ENCODE measurements around the gene LSM2. TPM values are rescaled to one million over a fixed set of nuclear protein-coding genes. Genes with fewer than 3 reads are reported as not detected.
"Not testable (repeated sequence)": the region's sequence is repeated elsewhere in the genome, so short reads cannot be mapped to it uniquely, and the experiment has no call there.

The LSM2 gene
- 77.4 and 93.6 TPM in 2 replicates for total RNA-seq (2014; rRNA removed; shearing (Covaris generic))

DNA sequence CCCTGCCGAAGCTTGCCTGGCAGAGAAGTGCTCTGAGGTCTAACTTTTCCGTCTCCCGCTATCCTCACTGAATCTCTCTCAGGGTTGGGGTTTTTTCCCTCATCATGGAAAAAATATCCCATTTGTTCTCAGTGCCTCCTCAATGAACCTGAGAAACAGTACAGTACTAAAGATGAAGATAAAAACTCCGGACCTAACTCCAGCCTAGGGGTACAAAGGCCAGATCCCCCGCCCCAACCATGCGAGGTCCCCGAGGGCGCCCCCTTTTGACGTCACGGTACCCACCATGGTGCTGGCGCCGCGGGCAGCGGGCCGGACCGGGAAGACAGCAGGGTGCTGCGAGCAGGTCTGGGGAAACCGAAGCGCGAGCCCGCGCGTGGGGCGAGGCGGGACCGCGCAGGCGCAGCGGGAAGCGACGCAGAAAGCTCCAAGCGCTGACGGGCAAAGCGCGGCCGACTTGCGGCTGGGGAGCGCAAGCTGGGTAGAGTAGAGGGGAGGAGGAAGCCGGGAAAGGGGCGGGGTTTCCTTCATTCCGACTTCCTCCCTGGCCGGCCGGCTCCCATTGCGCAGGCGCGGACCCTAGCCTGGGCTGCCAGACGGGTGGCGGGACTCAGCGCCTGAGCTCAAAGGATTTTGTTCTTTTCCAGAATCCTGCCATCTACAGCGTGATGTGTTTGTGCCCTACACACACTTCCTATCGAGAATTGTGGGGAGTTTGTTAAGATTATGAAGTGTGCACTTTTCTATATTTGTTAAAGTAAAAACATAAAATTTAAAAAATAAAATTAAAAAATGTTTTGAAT is at the start of gene LSM2:
Gene LSM2, minus strand, starts transcription at position 497 of the 803 bp plus-strand sequence. Its CDS starts 209 bp downstream, at position 288.
- DNase-seq (ENCODE audit: low spot score) = peak; percentile 99

DNA sequence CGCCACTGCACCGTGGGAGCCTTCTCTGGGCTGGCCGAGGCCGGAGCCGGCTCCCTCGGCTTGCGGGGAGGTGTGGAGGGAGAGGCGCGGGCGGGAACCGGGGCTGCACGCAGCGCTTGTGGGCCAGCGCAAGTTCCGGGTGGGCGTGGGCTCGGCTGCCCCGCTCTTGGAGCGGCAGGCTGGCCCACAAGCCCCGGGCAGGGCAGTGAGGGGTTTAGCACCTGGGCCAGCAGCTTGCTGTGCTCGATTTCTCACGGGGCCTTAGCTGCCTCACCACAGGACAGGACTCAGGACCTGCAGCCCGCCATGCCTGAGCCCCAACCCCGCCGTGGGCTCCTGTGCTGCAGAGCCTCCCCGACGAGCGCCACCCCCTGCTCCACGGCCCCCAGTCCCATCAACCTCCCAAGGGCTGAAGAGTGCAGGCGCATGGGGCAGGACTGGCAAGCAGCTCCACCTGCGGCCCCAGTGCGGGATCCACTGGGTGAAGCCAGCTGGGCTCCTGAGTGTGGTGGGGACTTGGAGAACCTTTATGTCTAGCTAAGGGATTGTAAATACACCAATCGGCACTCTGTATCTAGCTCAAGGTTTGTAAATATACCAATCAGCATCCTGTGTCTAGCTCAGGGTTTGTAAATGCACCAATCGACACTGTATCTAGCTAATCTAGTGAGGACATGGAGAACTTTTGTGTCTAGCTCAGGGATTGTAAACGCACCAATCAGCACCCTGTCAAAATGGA is 45.4 kb upstream of the LSM2 start:
- DNase-seq (ENCODE audit: low spot score) = not testable (repeated sequence)

GRCh38 chr6:31851485-31851832 is 44.7 kb upstream of the LSM2 start:
- no peak for DNase-seq (ENCODE audit: low spot score)

GRCh38 chr6:31850765-31851484 is 44.2 kb upstream of the LSM2 start:
- no peak for DNase-seq (ENCODE audit: low spot score)

DNA sequence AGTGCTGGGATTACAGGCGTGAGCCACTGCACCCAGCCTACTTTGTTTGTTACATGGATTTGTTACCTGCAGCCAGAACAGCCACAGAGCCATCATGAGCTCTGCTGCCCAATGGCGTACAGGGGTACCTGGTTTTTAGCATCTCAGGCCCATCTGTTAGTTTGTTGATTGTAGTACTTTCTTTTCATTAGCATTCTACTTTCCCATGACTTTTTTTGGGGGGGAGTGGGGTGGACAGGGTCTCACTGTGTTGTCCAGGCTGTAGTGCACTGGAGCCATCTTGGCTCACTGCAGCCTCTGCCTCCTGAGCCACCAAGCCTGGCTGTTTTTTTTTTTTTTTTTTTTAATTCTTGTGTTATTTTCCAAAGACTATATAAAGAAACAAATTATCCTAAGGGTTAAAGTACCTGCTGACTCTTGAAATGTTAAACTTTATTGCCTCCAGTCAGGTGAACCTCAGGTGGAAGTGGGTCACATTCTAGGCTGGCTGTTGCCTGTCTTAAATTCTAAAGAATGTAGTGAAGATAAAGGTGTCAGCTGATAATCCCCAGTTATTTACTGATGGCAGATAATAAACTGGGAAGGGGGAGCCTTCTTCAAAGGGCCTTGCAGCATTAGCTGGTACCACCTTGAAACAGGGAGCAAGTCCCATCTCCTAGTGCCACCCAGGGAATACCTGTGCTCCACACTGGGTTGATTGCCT is 40.7 kb upstream of the LSM2 start:
- DNase-seq (ENCODE audit: low spot score) = no peak

- DNase-seq (ENCODE audit: low spot score) = no peak
These were observed 37.7 kb upstream of the LSM2 start for GRCh38 chr6:31844507-31844906.

DNA sequence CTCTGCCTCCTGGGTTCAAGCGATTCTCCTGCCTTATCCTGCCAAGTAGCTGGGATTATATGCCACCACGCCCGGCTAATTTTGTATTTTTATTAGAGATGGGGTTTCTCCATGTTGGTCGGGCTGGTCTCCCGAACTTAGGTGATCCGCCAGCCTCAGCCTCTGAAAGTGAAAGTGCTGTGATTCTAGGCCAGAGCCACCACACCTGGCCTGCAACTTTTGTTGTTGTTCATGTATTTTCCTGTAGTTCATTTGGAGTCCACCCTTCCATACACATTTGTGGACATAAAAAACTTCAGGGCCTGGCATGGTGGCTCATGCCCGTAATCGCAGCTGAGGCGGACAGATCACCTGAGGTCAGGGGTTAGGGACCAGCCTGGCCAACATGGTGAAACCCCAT is 35.3 kb upstream of the LSM2 start:
- DNase-seq (ENCODE audit: low spot score) = no peak

GRCh38 chr6:31839779-31840126 is 33.0 kb upstream of the LSM2 start:
- DNase-seq (ENCODE audit: low spot score) = not testable (repeated sequence)

GRCh38 chr6:31838968-31839367 is 32.2 kb upstream of the LSM2 start:
- no peak for DNase-seq (ENCODE audit: low spot score)

DNA sequence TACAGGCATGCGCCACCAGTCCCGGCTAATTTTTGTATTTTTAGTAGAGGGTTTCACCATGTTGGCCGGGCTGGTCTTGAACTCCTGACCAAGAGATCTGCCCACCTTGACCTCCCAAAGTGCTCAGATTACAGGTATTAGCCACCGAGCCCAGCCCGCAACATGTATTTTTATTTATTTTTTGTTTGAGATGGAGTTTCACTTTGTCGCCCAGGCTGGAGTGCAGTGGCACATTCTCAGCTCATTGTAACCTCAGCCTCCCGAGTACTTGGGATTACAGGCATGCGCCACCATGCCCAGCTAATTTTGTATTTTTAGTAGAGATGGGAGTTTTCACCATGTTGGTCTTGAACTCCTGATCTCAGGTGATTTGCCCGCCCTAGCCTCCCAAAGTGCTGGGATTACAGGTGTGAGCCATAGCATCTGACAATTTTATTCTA is 31.4 kb upstream of the LSM2 start:
- not testable (repeated sequence) for DNase-seq (ENCODE audit: low spot score)

DNA sequence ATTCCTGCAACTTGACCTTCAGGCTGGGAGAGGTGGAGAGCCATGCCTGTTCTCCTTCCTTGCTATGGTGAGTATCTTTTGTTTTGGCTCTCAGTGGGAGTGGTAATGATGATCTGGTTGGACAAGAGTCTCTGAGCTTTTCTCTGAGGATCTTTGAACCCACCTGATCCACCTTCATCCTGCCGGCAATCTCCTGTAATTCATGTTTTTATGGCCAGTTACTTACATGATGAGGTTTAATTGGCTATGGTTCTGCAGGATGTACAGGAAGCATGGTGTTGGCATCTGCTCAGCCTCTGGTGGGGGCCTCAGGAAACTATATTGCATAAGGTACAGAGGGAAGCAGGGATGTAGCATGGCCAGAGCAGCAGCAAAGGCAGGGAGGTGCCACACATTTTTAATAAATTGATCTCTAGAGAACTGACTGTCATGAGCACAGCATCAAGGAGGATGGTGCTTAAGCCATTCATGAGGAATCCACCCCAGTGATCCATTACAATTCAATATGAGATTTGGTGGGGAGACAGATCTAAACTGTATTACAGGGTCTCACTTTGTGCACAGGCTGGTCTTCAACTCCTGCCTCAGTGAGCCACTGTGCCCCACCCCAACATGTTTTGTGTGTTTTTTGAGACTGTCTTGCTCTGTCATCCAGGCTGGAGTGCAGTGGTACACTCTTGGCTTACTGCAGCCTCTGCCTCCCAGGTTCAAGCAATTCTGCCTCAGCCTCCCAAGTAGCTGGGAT is 30.8 kb upstream of the LSM2 start:
- no peak for DNase-seq (ENCODE audit: low spot score)

GRCh38 chr6:31836474-31837368 is 30.0 kb upstream of the LSM2 start:
- DNase-seq (ENCODE audit: low spot score) = peak; percentile 30

DNA sequence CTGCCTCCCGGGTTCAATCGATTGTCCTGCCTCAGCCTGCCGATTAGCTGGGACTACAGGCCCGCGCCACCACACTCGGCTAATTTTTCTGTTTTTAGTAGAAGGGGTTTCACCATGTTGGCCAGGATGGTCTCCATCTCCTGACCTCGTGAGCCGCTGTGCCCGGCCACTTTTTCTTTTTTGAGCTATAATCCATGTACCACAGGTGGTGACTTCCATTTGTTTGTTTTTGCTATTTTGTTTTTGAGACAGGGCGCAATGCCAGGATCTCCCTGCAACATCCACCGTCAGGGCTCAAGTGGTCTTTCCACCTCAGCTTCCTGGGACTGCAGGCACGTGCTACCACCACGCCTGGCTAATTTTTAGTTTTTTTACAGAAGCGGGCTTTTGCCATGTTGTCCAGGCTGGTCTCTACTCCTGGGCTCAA is 29.3 kb upstream of the LSM2 start:
- DNase-seq (ENCODE audit: low spot score) = no peak

DNA sequence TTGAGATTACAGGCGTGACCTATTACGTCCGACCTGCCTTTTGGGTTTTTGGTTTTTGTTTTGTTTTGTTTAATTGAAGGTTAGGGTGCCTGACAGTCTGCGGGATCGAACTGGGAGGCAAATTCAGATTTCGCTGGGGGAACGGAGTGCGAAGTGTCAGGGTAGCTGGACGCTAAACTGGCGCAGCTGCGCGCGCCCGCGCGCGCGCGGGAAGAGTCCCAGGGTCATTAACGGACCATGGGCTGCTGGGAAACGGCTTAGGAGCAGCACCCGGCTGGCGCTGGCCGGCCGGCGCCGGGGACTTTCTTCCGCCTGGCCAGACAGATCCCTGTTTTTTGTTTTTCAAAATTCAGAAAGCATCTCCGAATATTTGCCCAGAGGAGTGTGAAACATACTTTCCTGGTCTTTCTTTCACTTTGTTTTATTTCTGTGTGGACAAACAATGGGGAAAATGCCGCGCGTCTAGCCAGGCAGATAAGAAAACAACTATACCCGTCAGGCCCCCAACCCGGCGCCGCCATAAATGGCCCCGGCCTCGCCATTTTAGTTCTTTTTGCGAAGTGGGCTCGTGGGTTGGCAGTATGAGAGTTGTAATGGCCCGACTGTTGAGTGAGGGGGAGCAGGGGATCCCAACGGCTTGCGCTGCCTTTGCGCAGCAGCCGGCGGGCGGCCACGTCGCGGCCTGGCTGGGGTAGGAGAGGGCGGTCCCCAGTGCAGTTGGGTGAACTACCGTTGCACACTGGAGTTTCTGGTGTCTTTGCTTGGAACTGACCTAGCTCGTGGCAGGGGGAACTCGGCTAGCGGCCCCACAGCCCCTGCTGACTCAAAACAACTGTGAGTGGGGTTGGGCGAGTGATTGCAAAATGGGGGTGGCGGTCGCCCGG is 27.8 kb upstream of the LSM2 start:
- DNase-seq (ENCODE audit: low spot score) = peak; percentile 96

DNA sequence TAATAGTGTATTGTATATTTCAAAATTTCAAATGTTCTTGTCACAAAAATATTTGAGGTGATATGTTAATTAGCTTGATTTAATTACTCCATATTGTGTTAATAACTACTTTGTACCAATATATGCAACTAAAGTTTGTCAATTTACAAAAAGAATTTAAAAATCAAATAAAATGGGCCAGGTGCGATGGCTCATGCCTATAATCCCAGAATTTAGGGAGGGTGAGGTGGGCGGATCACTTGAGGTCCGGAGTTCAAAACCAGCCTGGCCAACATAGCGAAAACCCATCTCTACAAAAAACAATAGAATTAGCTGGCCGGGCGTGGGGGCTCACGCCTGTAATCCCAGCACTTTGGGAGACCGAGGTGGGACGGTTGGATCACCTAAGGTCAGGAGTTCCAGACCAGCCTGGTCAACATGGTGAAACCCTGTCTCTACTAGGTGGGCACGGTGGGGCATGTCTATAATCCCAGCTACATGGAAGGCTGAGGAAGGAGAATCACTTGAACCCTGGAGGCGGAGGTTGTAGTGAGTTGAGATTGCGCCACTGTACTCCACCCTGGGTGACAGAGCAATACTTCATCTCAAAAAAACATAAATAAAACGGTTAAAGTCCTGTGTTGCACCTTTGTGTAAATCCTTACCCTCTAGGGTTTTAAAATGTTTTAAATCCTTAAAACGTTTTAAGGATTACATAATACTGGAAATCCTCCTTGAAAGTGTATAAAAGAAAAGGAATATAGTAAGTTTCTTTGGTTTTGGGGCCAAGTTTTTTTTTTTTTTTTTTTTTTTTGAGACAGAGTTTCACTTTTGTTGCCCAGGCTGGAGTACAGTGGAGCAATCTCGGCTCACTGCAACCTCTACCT is 24.8 kb upstream of the LSM2 start:
- DNase-seq (ENCODE audit: low spot score) = peak; percentile 16

- peak; percentile 7 for DNase-seq (ENCODE audit: low spot score)
These were observed 24.1 kb upstream of the LSM2 start for GRCh38 chr6:31830886-31831335.

DNA sequence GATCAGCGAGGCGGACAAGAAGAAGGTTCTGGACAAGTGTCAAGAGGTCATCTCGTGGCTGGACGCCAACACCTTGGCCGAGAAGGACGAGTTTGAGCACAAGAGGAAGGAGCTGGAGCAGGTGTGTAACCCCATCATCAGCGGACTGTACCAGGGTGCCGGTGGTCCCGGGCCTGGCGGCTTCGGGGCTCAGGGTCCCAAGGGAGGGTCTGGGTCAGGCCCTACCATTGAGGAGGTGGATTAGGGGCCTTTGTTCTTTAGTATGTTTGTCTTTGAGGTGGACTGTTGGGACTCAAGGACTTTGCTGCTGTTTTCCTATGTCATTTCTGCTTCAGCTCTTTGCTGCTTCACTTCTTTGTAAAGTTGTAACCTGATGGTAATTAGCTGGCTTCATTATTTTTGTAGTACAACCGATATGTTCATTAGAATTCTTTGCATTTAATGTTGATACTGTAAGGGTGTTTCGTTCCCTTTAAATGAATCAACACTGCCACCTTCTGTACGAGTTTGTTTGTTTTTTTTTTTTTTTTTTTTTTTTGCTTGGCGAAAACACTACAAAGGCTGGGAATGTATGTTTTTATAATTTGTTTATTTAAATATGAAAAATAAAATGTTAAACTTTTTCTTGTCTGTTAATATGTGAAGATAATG is 23.0 kb upstream of the LSM2 start:
- peak; percentile 70 for DNase-seq (ENCODE audit: low spot score)
